ENCODE data around the gene LRRC4C. TPM values are rescaled to one million over a fixed set of nuclear protein-coding genes. Genes with fewer than 3 reads are reported as not detected.

LRRC4C gene
- total and polyA plus RNA-seq, 2 donors (not counting 1 experiment from before 2014, with no cell fraction given): under 0.01 to 0.02 TPM

GRCh38 chr11:41273908-41274307 is 185.5 kb downstream of the LRRC4C start:
- H3K27ac ChIP-seq (ENCODE audit: insufficient read depth, low read length): no peak overlapping the region
- TF ChIP-seq EZH2 (IDR thresholded peaks at IDR 0.05; ENCODE audit: low read length, missing control alignments) (no peak), CTCF (conservative IDR thresholded peaks at IDR 0.05 in 1 of 2, IDR thresholded peaks at IDR 0.05 in 1 of 2; ENCODE audit: low read depth in 1 of 2, low read length in 2 of 2) (no peak)

GRCh38 chr11:41267451-41267850 is 192.0 kb downstream of the LRRC4C start:
- Histone ChIP-seq H3K4me2 (ENCODE audit: extremely low read depth, insufficient read depth, low read length) (no peak overlapping the region), H3K36me3 (ENCODE audit: control insufficient read depth, insufficient read depth, low read length) (no peaks in the 10 kb centered on the region), H3K9me3 (ENCODE audit: control insufficient read depth, insufficient read depth, low read depth, low read length) (no peaks in the 10 kb centered on the region), H3K9ac (ENCODE audit: insufficient read depth, low read length) (no peak overlapping the region), H3K27ac (ENCODE audit: insufficient read depth, low read length) (no peak overlapping the region), H3K79me2 (ENCODE audit: control insufficient read depth, insufficient read depth, low read length) (no peaks in the 10 kb centered on the region), H3K4me3 (replicated peaks in 1 of 4; ENCODE audit: control extremely low read depth in 1 of 4, insufficient read depth in 1 of 4, low read depth in 3 of 4, low read length in 4 of 4) (no peak overlapping the region), H3K27me3 (ENCODE audit: control insufficient read depth, insufficient read depth, low read length) (no peaks in the 10 kb centered on the region), H3K4me1 (ENCODE audit: control insufficient read depth, extremely low read depth, insufficient read depth, low read length) (no peaks in the 10 kb centered on the region), H4K20me1 (ENCODE audit: control insufficient read depth, extremely low read depth, insufficient read depth, low read length) (no peaks in the 10 kb centered on the region), H2AFZ (ENCODE audit: low read length) (no peak overlapping the region)
- DNase-seq (ENCODE audit: low read depth in 2 of 2): no peak
- no peak for TF ChIP-seq EZH2 (IDR thresholded peaks at IDR 0.05; ENCODE audit: low read length, missing control alignments)

More at GRCh38 chr11:41273908-41274307, 185.5 kb downstream of the LRRC4C start:
- H3K9ac ChIP-seq (ENCODE audit: insufficient read depth, low read length): no peak overlapping the region
- H4K20me1 ChIP-seq (ENCODE audit: control insufficient read depth, extremely low read depth, insufficient read depth, low read length): no peaks in the 10 kb centered on the region
- no peak overlapping the region for H3K4me3 ChIP-seq (replicated peaks in 1 of 4; ENCODE audit: control extremely low read depth in 1 of 4, insufficient read depth in 1 of 4, low read depth in 3 of 4, low read length in 4 of 4)
- no peaks in the 10 kb centered on the region for H3K9me3 ChIP-seq (ENCODE audit: control insufficient read depth, insufficient read depth, low read depth, low read length)
- H2AFZ ChIP-seq (ENCODE audit: low read length): no peak overlapping the region
- no peaks in the 10 kb centered on the region for H3K79me2 ChIP-seq (ENCODE audit: control insufficient read depth, insufficient read depth, low read length)
- no peaks in the 10 kb centered on the region for H3K27me3 ChIP-seq (ENCODE audit: control insufficient read depth, insufficient read depth, low read length)
- H3K4me1 ChIP-seq (ENCODE audit: control insufficient read depth, extremely low read depth, insufficient read depth, low read length): no peaks in the 10 kb centered on the region
- no peak for DNase-seq (ENCODE audit: low read depth in 2 of 2)
- H3K36me3 ChIP-seq (ENCODE audit: control insufficient read depth, insufficient read depth, low read length): no peaks in the 10 kb centered on the region
- H3K4me2 ChIP-seq (ENCODE audit: extremely low read depth, insufficient read depth, low read length): no peak overlapping the region

- Histone ChIP-seq H3K9me3 (ENCODE audit: control insufficient read depth, insufficient read depth, low read depth, low read length) (no peaks in the 10 kb centered on the region), H3K27me3 (ENCODE audit: control insufficient read depth, insufficient read depth, low read length) (no peaks in the 10 kb centered on the region), H3K4me1 (ENCODE audit: control insufficient read depth, extremely low read depth, insufficient read depth, low read length) (no peaks in the 10 kb centered on the region), H3K27ac (ENCODE audit: insufficient read depth, low read length) (no peak overlapping the region), H4K20me1 (ENCODE audit: control insufficient read depth, extremely low read depth, insufficient read depth, low read length) (no peaks in the 10 kb centered on the region), H2AFZ (ENCODE audit: low read length) (no peak overlapping the region), H3K4me2 (ENCODE audit: extremely low read depth, insufficient read depth, low read length) (no peak overlapping the region), H3K9ac (ENCODE audit: insufficient read depth, low read length) (no peak overlapping the region), H3K4me3 (replicated peaks in 1 of 4; ENCODE audit: control extremely low read depth in 1 of 4, insufficient read depth in 1 of 4, low read depth in 3 of 4, low read length in 4 of 4) (no peak overlapping the region), H3K79me2 (ENCODE audit: control insufficient read depth, insufficient read depth, low read length) (no peaks in the 10 kb centered on the region), H3K36me3 (ENCODE audit: control insufficient read depth, insufficient read depth, low read length) (no peaks in the 10 kb centered on the region)
- no peak for DNase-seq (ENCODE audit: low read depth in 2 of 2)
- TF ChIP-seq CTCF (conservative IDR thresholded peaks at IDR 0.05 in 1 of 2, IDR thresholded peaks at IDR 0.05 in 1 of 2; ENCODE audit: low read depth in 1 of 2, low read length in 2 of 2): no peak
- no peak for TF ChIP-seq EZH2 (IDR thresholded peaks at IDR 0.05; ENCODE audit: low read length, missing control alignments)
These were observed 203.4 kb downstream of the LRRC4C start for GRCh38 chr11:41256041-41256440.

Measured in fibroblast of lung (primary cell).